ENCODE data around the gene TSEN34. TPM values are rescaled to one million over a fixed set of nuclear protein-coding genes. Genes with fewer than 3 reads are reported as not detected.

The TSEN34 gene
- total RNA-seq, 1 donor from 2014 or later, result 38.6 TPM

DNA sequence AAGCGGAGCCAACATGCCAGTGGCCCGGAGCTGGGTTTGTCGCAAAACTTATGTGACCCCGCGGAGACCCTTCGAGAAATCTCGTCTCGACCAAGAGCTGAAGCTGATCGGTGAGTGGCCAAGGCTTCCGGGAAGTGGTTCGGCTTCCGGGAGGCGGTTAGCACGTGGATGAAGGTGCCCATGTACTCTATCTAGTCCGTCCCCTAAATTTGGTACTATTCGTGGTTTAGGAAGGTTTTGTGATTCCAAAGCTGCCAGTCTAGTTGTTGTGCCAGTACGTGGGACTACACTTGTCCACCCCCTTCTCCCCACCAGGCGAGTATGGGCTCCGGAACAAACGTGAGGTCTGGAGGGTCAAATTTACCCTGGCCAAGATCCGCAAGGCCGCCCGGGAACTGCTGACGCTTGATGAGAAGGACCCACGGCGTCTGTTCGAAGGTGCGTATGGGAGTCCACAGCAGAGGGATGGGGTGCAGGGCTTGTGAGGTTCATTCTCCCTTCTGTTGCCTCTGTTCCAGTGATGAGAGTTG, 10.1 kb downstream of the TSEN34 start:
- TF ChIP-seq, protein P1, sequence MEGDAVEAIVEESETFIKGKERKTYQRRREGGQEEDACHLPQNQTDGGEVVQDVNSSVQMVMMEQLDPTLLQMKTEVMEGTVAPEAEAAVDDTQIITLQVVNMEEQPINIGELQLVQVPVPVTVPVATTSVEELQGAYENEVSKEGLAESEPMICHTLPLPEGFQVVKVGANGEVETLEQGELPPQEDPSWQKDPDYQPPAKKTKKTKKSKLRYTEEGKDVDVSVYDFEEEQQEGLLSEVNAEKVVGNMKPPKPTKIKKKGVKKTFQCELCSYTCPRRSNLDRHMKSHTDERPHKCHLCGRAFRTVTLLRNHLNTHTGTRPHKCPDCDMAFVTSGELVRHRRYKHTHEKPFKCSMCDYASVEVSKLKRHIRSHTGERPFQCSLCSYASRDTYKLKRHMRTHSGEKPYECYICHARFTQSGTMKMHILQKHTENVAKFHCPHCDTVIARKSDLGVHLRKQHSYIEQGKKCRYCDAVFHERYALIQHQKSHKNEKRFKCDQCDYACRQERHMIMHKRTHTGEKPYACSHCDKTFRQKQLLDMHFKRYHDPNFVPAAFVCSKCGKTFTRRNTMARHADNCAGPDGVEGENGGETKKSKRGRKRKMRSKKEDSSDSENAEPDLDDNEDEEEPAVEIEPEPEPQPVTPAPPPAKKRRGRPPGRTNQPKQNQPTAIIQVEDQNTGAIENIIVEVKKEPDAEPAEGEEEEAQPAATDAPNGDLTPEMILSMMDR (IDR thresholded peaks at IDR 0.05; ENCODE audit: unreplicated experiment), result no peak

DNA sequence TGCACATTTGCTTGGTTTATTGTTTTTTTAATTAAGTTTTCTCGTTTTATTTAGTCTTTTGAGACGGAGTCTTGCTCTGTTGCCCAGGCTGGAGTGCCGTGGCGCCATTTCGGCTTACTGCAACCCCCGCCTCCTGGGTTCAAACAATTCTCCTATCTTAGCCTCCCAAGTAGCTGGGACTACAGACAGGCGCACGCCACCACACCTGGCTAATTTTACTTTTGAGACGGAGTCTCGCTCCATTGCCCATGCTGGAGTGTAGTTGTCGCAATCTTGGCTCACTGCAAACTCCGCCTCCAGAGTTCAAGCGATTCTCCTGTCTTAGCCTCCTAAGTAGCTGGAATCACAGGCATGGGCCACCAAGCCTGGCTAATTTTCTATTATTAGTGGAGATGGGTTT, 10.9 kb downstream of the TSEN34 start:
- peaks cover 26% of the 10 kb centered on the region for H3K36me3 Mint-ChIP-seq (ENCODE audit: insufficient read depth)
- peaks cover 32% of the 10 kb centered on the region for H3K4me1 Mint-ChIP-seq (ENCODE audit: low read depth)
- DNase-seq (ENCODE audit: low spot score, unreplicated experiment), result no peak
- peak overlapping the region; percentile 92 for H3K4me3 Mint-ChIP-seq (ENCODE audit: low read depth)
- TF ChIP-seq, protein P1 (IDR thresholded peaks at IDR 0.05; ENCODE audit: unreplicated experiment), result no peak
- H3K9me3 Mint-ChIP-seq (ENCODE audit: low read depth), result no peaks in the 10 kb centered on the region
- peak overlapping the region; percentile 100 for H3K27ac Mint-ChIP-seq
- H3K27me3 Mint-ChIP-seq, result no peaks in the 10 kb centered on the region

More for the DNA sequence above, 10.1 kb downstream of the TSEN34 start:
- Mint-ChIP-seq H3K27ac (peak overlapping the region; percentile 100), H3K9me3 (ENCODE audit: low read depth) (no peaks in the 10 kb centered on the region), H3K27me3 (no peaks in the 10 kb centered on the region), H3K36me3 (ENCODE audit: insufficient read depth) (peaks cover 21% of the 10 kb centered on the region), H3K4me1 (ENCODE audit: low read depth) (peaks cover 32% of the 10 kb centered on the region), H3K4me3 (ENCODE audit: low read depth) (peak overlapping the region; percentile 92)
- no peak for DNase-seq (ENCODE audit: low spot score, unreplicated experiment)

DNA sequence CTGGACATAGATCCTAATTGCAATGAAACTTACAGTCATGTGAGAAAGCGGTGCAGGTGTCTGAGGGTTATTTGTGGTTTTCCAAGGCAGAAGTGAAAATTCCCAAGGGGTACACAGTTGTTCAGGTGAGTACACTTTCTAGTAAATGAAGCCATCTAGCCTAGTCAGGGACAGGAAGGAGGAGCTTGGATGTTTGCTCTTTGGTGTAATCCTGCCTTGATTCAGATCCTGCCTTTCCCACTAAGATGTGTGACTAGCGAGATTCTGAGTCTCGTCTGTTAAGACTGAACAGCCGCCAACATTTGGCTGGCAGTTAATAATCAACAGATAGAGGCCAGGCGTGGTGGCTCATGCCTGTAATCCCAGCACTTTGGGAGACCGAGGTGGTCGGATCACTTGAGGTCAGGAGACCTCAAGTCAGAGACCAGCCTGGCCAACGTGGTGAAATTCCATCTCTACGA, 12.1 kb downstream of the TSEN34 start:
- TF ChIP-seq, protein P1 (IDR thresholded peaks at IDR 0.05; ENCODE audit: unreplicated experiment), result no peak
- peak overlapping the region; percentile 92 for H3K4me3 Mint-ChIP-seq (ENCODE audit: low read depth)
- H3K4me1 Mint-ChIP-seq (ENCODE audit: low read depth), result peaks cover 36% of the 10 kb centered on the region
- H3K9me3 Mint-ChIP-seq (ENCODE audit: low read depth), result no peaks in the 10 kb centered on the region
- H3K36me3 Mint-ChIP-seq (ENCODE audit: insufficient read depth), result peaks cover 31% of the 10 kb centered on the region
- H3K27ac Mint-ChIP-seq, result peak overlapping the region; percentile 90
- DNase-seq (ENCODE audit: low spot score, unreplicated experiment), result no peak
- no peaks in the 10 kb centered on the region for H3K27me3 Mint-ChIP-seq

DNA sequence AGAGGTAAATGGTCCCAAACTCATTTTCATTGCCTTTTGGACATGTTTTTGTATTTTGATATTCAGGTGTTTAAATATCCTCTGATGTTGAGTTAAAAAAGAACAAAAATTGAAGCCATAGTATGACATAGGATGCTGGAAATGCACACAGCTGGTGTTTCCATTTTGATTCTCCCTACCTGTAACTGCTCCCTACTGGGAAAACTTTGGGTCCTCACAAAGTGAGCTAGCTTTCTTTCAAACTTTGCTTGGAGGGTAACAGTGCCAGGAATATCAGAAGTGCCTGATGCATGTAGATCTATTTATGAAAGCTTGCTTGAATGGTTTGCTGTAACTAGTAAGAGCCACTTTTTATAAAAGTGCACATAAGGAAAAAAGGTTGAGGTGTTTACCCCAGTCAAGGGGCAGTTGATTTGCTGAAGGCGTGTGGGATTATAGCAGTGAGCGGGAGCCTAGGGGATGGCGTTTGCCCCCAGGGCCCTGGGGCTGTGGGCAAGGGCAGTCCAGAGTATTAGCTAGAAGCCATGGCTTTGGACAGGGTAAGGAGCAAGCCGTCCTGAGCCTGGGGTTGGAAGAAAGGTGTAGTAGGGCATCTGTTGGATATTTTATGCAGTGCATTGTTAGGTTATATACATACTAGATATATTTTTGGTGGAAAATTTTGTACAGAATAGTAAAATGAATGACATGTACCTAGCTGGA, 13.8 kb downstream of the TSEN34 start:
- peak overlapping the region; percentile 22 for H3K27ac Mint-ChIP-seq
- TF ChIP-seq, protein P1 (IDR thresholded peaks at IDR 0.05; ENCODE audit: unreplicated experiment), result no peak
- DNase-seq (ENCODE audit: low spot score, unreplicated experiment), result no peak
- peaks cover 31% of the 10 kb centered on the region for H3K36me3 Mint-ChIP-seq (ENCODE audit: insufficient read depth)
- peaks cover 51% of the 10 kb centered on the region for H3K4me1 Mint-ChIP-seq (ENCODE audit: low read depth)
- H3K9me3 Mint-ChIP-seq (ENCODE audit: low read depth), result no peaks in the 10 kb centered on the region
- no peaks in the 10 kb centered on the region for H3K27me3 Mint-ChIP-seq
- no peak overlapping the region for H3K4me3 Mint-ChIP-seq (ENCODE audit: low read depth)

DNA sequence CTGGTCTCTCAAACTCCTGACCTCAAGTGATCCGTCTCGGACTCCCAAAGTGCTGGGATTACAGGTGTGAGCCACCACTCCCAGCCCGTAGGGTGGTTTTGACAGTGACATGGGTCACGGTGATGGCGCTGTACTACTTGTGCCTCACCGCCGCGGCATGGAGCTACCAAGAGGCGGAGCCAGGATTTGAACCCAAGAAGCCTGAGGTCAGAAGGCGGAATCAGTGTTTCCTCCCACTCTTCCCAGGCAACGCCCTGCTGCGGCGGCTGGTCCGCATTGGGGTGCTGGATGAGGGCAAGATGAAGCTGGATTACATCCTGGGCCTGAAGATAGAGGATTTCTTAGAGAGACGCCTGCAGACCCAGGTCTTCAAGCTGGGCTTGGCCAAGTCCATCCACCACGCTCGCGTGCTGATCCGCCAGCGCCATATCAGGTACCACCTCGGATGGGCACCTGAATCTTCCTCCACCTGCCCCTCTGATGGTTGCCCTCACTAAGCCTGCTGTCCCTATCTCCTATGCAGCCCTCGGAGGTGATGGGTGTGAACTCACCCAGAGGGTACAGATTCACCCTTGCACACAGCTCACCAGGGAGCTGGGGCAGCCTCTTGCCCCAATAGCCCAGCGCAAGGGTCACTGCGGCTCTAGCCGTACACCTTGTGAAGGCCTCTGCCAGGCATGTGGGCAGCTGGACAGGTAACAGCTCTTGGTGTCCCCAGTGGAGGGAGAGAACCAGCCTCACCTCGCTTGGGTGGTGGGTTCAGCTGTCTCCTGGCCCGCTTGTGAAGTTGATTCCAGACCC, 15.1 kb downstream of the TSEN34 start:
- Mint-ChIP-seq H3K4me3 (ENCODE audit: low read depth) (no peak overlapping the region), H3K27me3 (no peaks in the 10 kb centered on the region), H3K4me1 (ENCODE audit: low read depth) (peaks cover 62% of the 10 kb centered on the region), H3K27ac (no peak overlapping the region), H3K36me3 (ENCODE audit: insufficient read depth) (peaks cover 34% of the 10 kb centered on the region), H3K9me3 (ENCODE audit: low read depth) (no peaks in the 10 kb centered on the region)
- TF ChIP-seq, protein P1 (IDR thresholded peaks at IDR 0.05; ENCODE audit: unreplicated experiment), result no peak
- DNase-seq (ENCODE audit: low spot score, unreplicated experiment), result no peak
